Osteoblast (primary cell): ENCODE results near the gene NAV2. TPM values are rescaled to one million over a fixed set of nuclear protein-coding genes. Genes with fewer than 3 reads are reported as not detected.

Experiments used
- DNase-seq: peaks from one replicate; pipeline ENCODE4 v3.0.0; 2011; ENCODE audit warnings: low spot score, mixed read lengths; ENCODE audit not compliant: insufficient read length; ENCODE audit errors: missing footprints
- H2AFZ ChIP-seq: 2 replicates; pipeline ENCODE4 v1.6.0; 2011; ENCODE audit warnings: mild to moderate bottlenecking, low read length
- H3K27ac ChIP-seq: 2 replicates; pipeline ENCODE4 v1.5.1; 2011; ENCODE audit warnings: mild to moderate bottlenecking, low read depth, low read length, moderate library complexity
- H3K27me3 ChIP-seq: 2 replicates; pipeline ENCODE4 v1.6.0; 2012; ENCODE audit warnings: mild to moderate bottlenecking, control low read depth, inconsistent platforms, low read length, moderate library complexity; ENCODE audit not compliant: insufficient read depth
- H3K36me3 ChIP-seq: 2 replicates; pipeline ENCODE4 v1.5.1; 2011; ENCODE audit warnings: mild to moderate bottlenecking, low read length, control low read depth, moderate library complexity; ENCODE audit not compliant: insufficient read depth
- H3K4me1 ChIP-seq: 2 replicates; pipeline ENCODE4 v1.5.1; 2011; ENCODE audit warnings: mild to moderate bottlenecking, low read length, control low read depth, moderate library complexity; ENCODE audit not compliant: insufficient read depth
- H3K4me2 ChIP-seq: 2 replicates; pipeline ENCODE4 v1.6.0; 2011; ENCODE audit warnings: mild to moderate bottlenecking, low read length; ENCODE audit not compliant: insufficient read depth
- H3K4me3 ChIP-seq: fragments of 200-600 bp; sonication (generic); 3 replicates; pipeline ENCODE4 v1.5.1; 2012; ENCODE audit warnings: mild to moderate bottlenecking, low read length, inconsistent platforms; ENCODE audit not compliant: insufficient read depth
- H3K79me2 ChIP-seq: 2 replicates; pipeline ENCODE4 v1.6.0; 2012; ENCODE audit warnings: mild to moderate bottlenecking, low read length, control low read depth, inconsistent platforms; ENCODE audit not compliant: insufficient read depth
- H3K9me3 ChIP-seq: 2 replicates; pipeline ENCODE4 v1.5.1; 2011; ENCODE audit warnings: low read depth, low read length, control low read depth
- H4K20me1 ChIP-seq: 2 replicates; pipeline ENCODE4 v1.6.0; 2012; ENCODE audit warnings: mild to moderate bottlenecking, low read length, control low read depth; ENCODE audit not compliant: insufficient read depth
- CTCF ChIP-seq: IDR thresholded peaks from 2 replicates; pipeline ENCODE4 v1.5.1; 2011; ENCODE audit warnings: mild to moderate bottlenecking, low read depth, low read length, moderate library complexity; ENCODE audit errors: extremely low read depth
- total RNA-seq: library from RNA; depleted of rRNA; stranded (reverse); fragments of >200 nt; gene quantifications from 2 replicates; pipeline ENCODE4 v1.2.3, GENCODE V29; 2012

NAV2 gene
- total RNA-seq, 1 donor: 8.7 TPM

GRCh38 chr11:19828382-19829108 lies 115.9 kb downstream of the NAV2 start:
- TF ChIP-seq CTCF: no peak
- no peak for DNase-seq
- peaks cover 13% of the 10 kb centered on the region for H3K36me3 ChIP-seq
- no peaks in the 10 kb centered on the region for H3K9me3 ChIP-seq
- no peak overlapping the region for H3K4me2 ChIP-seq
- H2AFZ ChIP-seq: no peak overlapping the region
- peaks cover 12% of the 10 kb centered on the region for H4K20me1 ChIP-seq
- no peaks in the 10 kb centered on the region for H3K27me3 ChIP-seq
- H3K27ac ChIP-seq: no peak overlapping the region
- peaks cover 3% of the 10 kb centered on the region for H3K4me1 ChIP-seq
- peaks cover 94% of the 10 kb centered on the region for H3K79me2 ChIP-seq
- no peak overlapping the region for H3K4me3 ChIP-seq

GRCh38 chr11:19829109-19829837 lies 116.6 kb downstream of the NAV2 start:
- peaks cover 18% of the 10 kb centered on the region for H3K36me3 ChIP-seq
- no peak overlapping the region for H3K4me2 ChIP-seq
- peaks cover 3% of the 10 kb centered on the region for H3K4me1 ChIP-seq
- H4K20me1 ChIP-seq: peaks cover 12% of the 10 kb centered on the region
- H3K27ac ChIP-seq: no peak overlapping the region
- TF ChIP-seq CTCF: no peak
- no peak overlapping the region for H2AFZ ChIP-seq
- H3K79me2 ChIP-seq: peaks cover 94% of the 10 kb centered on the region
- no peaks in the 10 kb centered on the region for H3K27me3 ChIP-seq
- no peak for DNase-seq
- no peak overlapping the region for H3K4me3 ChIP-seq
- H3K9me3 ChIP-seq: no peaks in the 10 kb centered on the region

GRCh38 chr11:19832086-19832750 lies 119.6 kb downstream of the NAV2 start:
- peaks cover 13% of the 10 kb centered on the region for H4K20me1 ChIP-seq
- no peak overlapping the region for H3K4me3 ChIP-seq

More at GRCh38 chr11:19832086-19832750, 119.6 kb downstream of the NAV2 start:
- Histone ChIP-seq H3K4me2 (no peak overlapping the region), H3K9me3 (no peaks in the 10 kb centered on the region), H3K79me2 (peaks cover 90% of the 10 kb centered on the region), H2AFZ (no peak overlapping the region), H3K4me1 (no peaks in the 10 kb centered on the region), H3K27ac (no peak overlapping the region), H3K36me3 (peaks cover 18% of the 10 kb centered on the region), H3K27me3 (no peaks in the 10 kb centered on the region)
- peak; percentile 76 for DNase-seq
- TF ChIP-seq CTCF: no peak
